SK-N-SH (cell line): ENCODE measurements around the gene VPS50. TPM values are rescaled to one million over a fixed set of nuclear protein-coding genes. Genes with fewer than 3 reads are reported as not detected.
A peak's percentile ranks its signal among the peaks of the same experiment; 100 is the strongest.

Source experiments
- CTCF ChIA-PET: fragments of 300-600, 350-600 bp; formaldehyde crosslinking; extraction: SDS; loops from one replicate; lab custom pipeline; 2021; lab: Yijun Ruan, JAX
- POLR2A ChIA-PET: fragments of 350-600 bp; sonication (Branson Sonifier 250); formaldehyde crosslinking; extraction: SDS; loops from one replicate; lab custom pipeline; 2020; ENCODE audit warnings: antibody characterized with exemption, inconsistent platforms; lab: Yijun Ruan, JAX
- DNase-seq: peaks from one replicate; pipeline ENCODE4 v3.0.0; 2012
- H2AFZ ChIP-seq: fragments of 200-600 bp; sonication (generic); 2 replicates; pipeline ENCODE4 v1.8.1; 2016; ENCODE audit warnings: antibody characterized with exemption, mild to moderate bottlenecking, low read depth
- H3F3A ChIP-seq: fragments of 200-600 bp; sonication (generic); replicated peaks from 2 replicates; pipeline ENCODE3; 2016; ENCODE audit warnings: antibody characterized with exemption, mild to moderate bottlenecking; ENCODE audit not compliant: insufficient read depth
- H3K27ac ChIP-seq, 2 experiments: fragments of 200-500 bp in 1 of 2; fragments of 200-600 bp in 1 of 2; sonication (Bioruptor generic) in 1 of 2; sonication (generic), shearing (Covaris generic) in 1 of 2; 2 replicates each; pipeline versions ENCODE4 v1.5.1 to v1.6.1; 2014 to 2016; ENCODE audit warnings: low read depth in 2 of 2, inconsistent platforms in 1 of 2, low read length in 1 of 2, mild to moderate bottlenecking in 1 of 2, mixed read lengths in 1 of 2
- H3K27me3 ChIP-seq: fragments of 200-600 bp; sonication (generic), shearing (Covaris generic); 2 replicates; pipeline ENCODE4 v1.6.1; 2016; ENCODE audit warnings: mixed run types; ENCODE audit not compliant: insufficient read depth
- H3K36me3 ChIP-seq, 2 experiments: fragments of 200-500 bp in 1 of 2; fragments of 200-600 bp in 1 of 2; sonication (Bioruptor generic) in 1 of 2; sonication (generic) in 1 of 2; replicated peaks in 1 of 2; 2 replicates each; pipeline versions ENCODE3 to v1.5.1; 2014 to 2016; ENCODE audit warnings: low read length in 1 of 2, mild to moderate bottlenecking in 1 of 2; ENCODE audit not compliant: insufficient read depth in 2 of 2, control insufficient read depth in 1 of 2
- H3K4me1 ChIP-seq, 2 experiments: fragments of 200-500 bp in 1 of 2; fragments of 200-600 bp in 1 of 2; sonication (Bioruptor generic) in 1 of 2; sonication (generic), shearing (Covaris generic) in 1 of 2; 2 replicates each; pipeline versions ENCODE4 v1.5.1 to v1.6.1; 2014 to 2016; ENCODE audit warnings: low read depth in 1 of 2, low read length in 1 of 2, mixed run types in 1 of 2; ENCODE audit not compliant: insufficient read depth in 2 of 2, control insufficient read depth in 1 of 2
- H3K4me2 ChIP-seq: fragments of 200-600 bp; sonication (generic), shearing (Covaris generic); 2 replicates; pipeline ENCODE4 v1.6.1; 2017; ENCODE audit warnings: mixed run types
- H3K4me3 ChIP-seq, 2 experiments: fragments of 200-500 bp in 1 of 2; fragments of 200-600 bp in 1 of 2; sonication (Bioruptor generic) in 1 of 2; sonication (generic), shearing (Covaris generic) in 1 of 2; 2 replicates each; pipeline versions ENCODE4 v1.5.1 to v1.8.1; 2014 to 2016; ENCODE audit warnings: low read depth in 2 of 2, inconsistent platforms in 1 of 2, low read length in 1 of 2, mild to moderate bottlenecking in 1 of 2, mixed read lengths in 1 of 2, moderate library complexity in 1 of 2
- H3K79me2 ChIP-seq: fragments of 200-600 bp; sonication (generic); 2 replicates; pipeline ENCODE4 v1.8.1; 2017; ENCODE audit warnings: mild to moderate bottlenecking; ENCODE audit not compliant: insufficient read depth
- H3K9ac ChIP-seq: fragments of 200-600 bp; sonication (generic); 2 replicates; pipeline ENCODE4 v1.6.1; 2017; ENCODE audit warnings: mixed run types
- H3K9me2 ChIP-seq: fragments of 200-600 bp; sonication (generic); 2 replicates; pipeline ENCODE4 v1.6.1; 2017; ENCODE audit warnings: mixed run types
- H3K9me3 ChIP-seq: fragments of 200-600 bp; sonication (generic); 2 replicates; pipeline ENCODE4 v1.6.1; 2017; ENCODE audit warnings: mixed run types, mild to moderate bottlenecking, moderate library complexity
- H4K20me1 ChIP-seq: fragments of 200-600 bp; sonication (generic); 2 replicates; pipeline ENCODE4 v1.6.1; 2017; ENCODE audit warnings: mild to moderate bottlenecking, mixed run types; ENCODE audit not compliant: insufficient read depth
- ELF1 ChIP-seq: IDR thresholded peaks from 2 replicates; pipeline ENCODE4 v1.4.0; 2012
- FOXJ3 ChIP-seq: sonication (generic); formaldehyde crosslinking; IDR thresholded peaks from 2 replicates; pipeline ENCODE4 v1.5.1; 2020; ENCODE audit warnings: mild to moderate bottlenecking, missing genetic modification reagents
- GABPA ChIP-seq: IDR thresholded peaks from 2 replicates; pipeline ENCODE4 v1.4.0; 2012; ENCODE audit warnings: low read depth, mild to moderate bottlenecking
- JUND ChIP-seq: IDR thresholded peaks from 2 replicates; pipeline ENCODE4 v1.4.0; 2012
- MEF2A ChIP-seq: IDR thresholded peaks from 2 replicates; pipeline ENCODE4 v1.4.0; 2012; ENCODE audit warnings: low read depth, borderline replicate concordance
- MXI1 ChIP-seq: IDR thresholded peaks from 2 replicates; pipeline ENCODE4 v1.6.1; 2012; ENCODE audit warnings: mild to moderate bottlenecking, low read depth, low read length, improper control_type of control experiment
- NRF1 ChIP-seq: IDR thresholded peaks from 2 replicates; pipeline ENCODE4 v1.6.1; 2012; ENCODE audit warnings: low read depth, mild to moderate bottlenecking, low read length
- RAD21 ChIP-seq: IDR thresholded peaks from 2 replicates; pipeline ENCODE4 v1.6.1; 2012; ENCODE audit warnings: mild to moderate bottlenecking, low read length
- RFX5 ChIP-seq: IDR thresholded peaks from 2 replicates; pipeline ENCODE4 v1.6.1; 2012; ENCODE audit warnings: mild to moderate bottlenecking, improper control_type of control experiment, low read length
- RXRA ChIP-seq: IDR thresholded peaks from 2 replicates; pipeline ENCODE4 v1.4.0; 2012; ENCODE audit warnings: low read depth, mild to moderate bottlenecking, borderline replicate concordance
- SIN3A ChIP-seq: IDR thresholded peaks from 2 replicates; pipeline ENCODE4 v1.6.1; 2012; ENCODE audit warnings: low read depth, mild to moderate bottlenecking, low read length, moderate library complexity, borderline replicate concordance
- SMC3 ChIP-seq: IDR thresholded peaks from 2 replicates; pipeline ENCODE4 v1.6.1; 2012; ENCODE audit warnings: low read depth, low read length, improper control_type of control experiment
- TCF12 ChIP-seq: IDR thresholded peaks from 2 replicates; pipeline ENCODE4 v1.4.0; 2012
- YY1 ChIP-seq: IDR thresholded peaks from 2 replicates; pipeline ENCODE4 v1.4.0; 2012; ENCODE audit warnings: low read depth, mild to moderate bottlenecking
- WGBS: methylation state at CpG from one replicate; pipeline ENCODE4 v1.1.6; 2017; ENCODE audit warnings: low lambda C conversion rate; 5-methylcytosine and 5-hydroxymethylcytosine counted together
- polyA plus RNA-seq, 3 experiments: library from polyadenylated mRNA; depleted of rRNA; stranded (reverse); fragments of >200 nt; gene quantifications; 2 replicates each; pipeline ENCODE4 v1.2.3, GENCODE V29; 2012
- TF ChIP-seq, protein P1 (sequence below): IDR thresholded peaks from 2 replicates; pipeline ENCODE4; 2012
- TF ChIP-seq, protein P2 (sequence below): fragments of 200-600 bp; sonication (generic); IDR thresholded peaks from 2 replicates; pipeline ENCODE4 v1.6.1; 2017; ENCODE audit warnings: antibody characterized with exemption, mild to moderate bottlenecking, moderate library complexity
- TF ChIP-seq, protein P3 (sequence below): fragments of 150-350 bp; IDR thresholded peaks from 2 replicates; pipeline ENCODE4 v1.6.1; 2016; ENCODE audit warnings: mild to moderate bottlenecking, low read depth, low read length
- TF ChIP-seq, protein P4 (sequence below): fragments of 150-350 bp; IDR thresholded peaks from 2 replicates; pipeline ENCODE4 v1.6.1; 2017; ENCODE audit warnings: antibody characterized with exemption, low read length, low read depth, borderline replicate concordance

VPS50 gene
- polyA plus RNA-seq, 1 of the 3 experiments (the other 2 are of a cell fraction) = 9.1 TPM

DNA sequence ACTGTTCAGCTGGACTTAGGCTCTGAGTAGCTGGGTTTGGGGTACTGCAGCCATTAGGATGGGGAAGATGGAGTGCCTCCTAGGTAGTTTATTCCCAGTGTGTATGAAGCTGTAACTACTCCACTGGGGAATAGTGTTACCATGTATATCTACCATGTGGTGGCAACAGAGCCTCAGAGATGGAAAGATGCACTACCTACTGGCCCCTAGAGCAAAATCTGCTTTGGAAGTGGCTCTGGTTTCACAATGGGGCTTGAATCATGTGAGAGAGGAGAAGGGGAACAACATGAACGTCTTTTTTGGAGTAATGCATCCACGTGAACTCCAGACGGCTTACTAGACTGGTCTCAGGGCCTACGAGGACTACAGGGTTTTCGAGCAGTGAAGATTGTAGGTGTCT lies 175.1 kb downstream of the VPS50 start:
- Histone ChIP-seq H3K9ac (no peak overlapping the region), H3K27ac (no peak overlapping the region), H4K20me1 (no peaks in the 10 kb centered on the region), H2AFZ (no peak overlapping the region), H3K9me3 (peaks cover 7% of the 10 kb centered on the region; the same call in 1 of the 2 replicates), H3K9me2 (no peaks in the 10 kb centered on the region), H3K36me3 (no peaks in the 10 kb centered on the region), H3K79me2 (no peaks in the 10 kb centered on the region), H3K4me1 (peaks cover 0 to 2% of the 10 kb centered on the region in 2 experiments; a peak in 1 of 4 replicates), H3F3A (no peaks in the 10 kb centered on the region), H3K4me3 (no peak overlapping the region), H3K4me2 (no peak overlapping the region)
- CTCF ChIA-PET = interaction anchor here (0.7 to 1.1 kb wide), 3 partner anchors 9 to 144 kb away, joined by 3 to 4 read pairs (median 3); no protein-coding TSS in a partner anchor
- no peak for DNase-seq
- POLR2A ChIA-PET = no interaction called here
- TF ChIP-seq MEF2A = no peak
- peak; percentile 50 for TF ChIP-seq RAD21
- TF ChIP-seq, all 33 proteins: peak for 1
- WGBS = 37% methylated on average over 5 of the region's 5 CpGs
- H3K27me3 ChIP-seq = no peaks in the 10 kb centered on the region

DNA sequence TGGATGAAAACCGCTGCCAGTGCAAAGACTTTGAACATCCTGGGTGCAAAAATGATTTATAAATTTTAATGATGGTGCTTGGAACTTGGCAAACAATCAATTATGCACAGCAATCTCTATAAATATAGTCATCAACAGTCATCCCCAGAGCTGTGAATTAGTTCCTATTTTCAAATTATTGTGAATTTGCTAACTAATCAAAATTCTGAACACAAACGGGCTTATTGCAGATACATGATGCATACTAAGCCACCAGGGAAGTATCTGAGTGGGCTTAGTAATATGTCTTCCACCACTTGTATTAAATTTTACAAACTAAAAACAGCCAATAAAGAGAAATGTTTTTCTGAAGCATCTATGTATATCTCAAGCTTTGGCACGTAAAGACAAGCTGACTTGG lies 177.2 kb downstream of the VPS50 start:
- Histone ChIP-seq H3K36me3 (no peaks in the 10 kb centered on the region), H3K9me2 (no peaks in the 10 kb centered on the region), H3K9me3 (peaks cover 7% of the 10 kb centered on the region; the same call in 1 of the 2 replicates), H4K20me1 (no peaks in the 10 kb centered on the region), H3K9ac (no peak overlapping the region), H2AFZ (no peak overlapping the region), H3K4me3 (no peak overlapping the region), H3K27ac (no peak overlapping the region), H3F3A (no peaks in the 10 kb centered on the region), H3K4me1 (peaks cover 0 to 2% of the 10 kb centered on the region in 2 experiments; a peak in 1 of 4 replicates), H3K79me2 (no peaks in the 10 kb centered on the region), H3K27me3 (no peaks in the 10 kb centered on the region), H3K4me2 (no peak overlapping the region)
- WGBS = 9% methylated on average over 3 of the region's 3 CpGs
- POLR2A ChIA-PET = no interaction called here
- DNase-seq = no peak
- no peak for TF ChIP-seq FOXJ3
- TF ChIP-seq SIN3A = no peak
- TF ChIP-seq GABPA = no peak
- TF ChIP-seq SMC3 = no peak
- TF ChIP-seq RXRA = no peak
- TF ChIP-seq MXI1 = no peak
- TF ChIP-seq, protein P1, sequence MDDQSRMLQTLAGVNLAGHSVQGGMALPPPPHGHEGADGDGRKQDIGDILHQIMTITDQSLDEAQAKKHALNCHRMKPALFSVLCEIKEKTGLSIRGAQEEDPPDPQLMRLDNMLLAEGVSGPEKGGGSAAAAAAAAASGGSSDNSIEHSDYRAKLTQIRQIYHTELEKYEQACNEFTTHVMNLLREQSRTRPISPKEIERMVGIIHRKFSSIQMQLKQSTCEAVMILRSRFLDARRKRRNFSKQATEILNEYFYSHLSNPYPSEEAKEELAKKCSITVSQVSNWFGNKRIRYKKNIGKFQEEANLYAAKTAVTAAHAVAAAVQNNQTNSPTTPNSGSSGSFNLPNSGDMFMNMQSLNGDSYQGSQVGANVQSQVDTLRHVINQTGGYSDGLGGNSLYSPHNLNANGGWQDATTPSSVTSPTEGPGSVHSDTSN = no peak
- TF ChIP-seq, protein P2, sequence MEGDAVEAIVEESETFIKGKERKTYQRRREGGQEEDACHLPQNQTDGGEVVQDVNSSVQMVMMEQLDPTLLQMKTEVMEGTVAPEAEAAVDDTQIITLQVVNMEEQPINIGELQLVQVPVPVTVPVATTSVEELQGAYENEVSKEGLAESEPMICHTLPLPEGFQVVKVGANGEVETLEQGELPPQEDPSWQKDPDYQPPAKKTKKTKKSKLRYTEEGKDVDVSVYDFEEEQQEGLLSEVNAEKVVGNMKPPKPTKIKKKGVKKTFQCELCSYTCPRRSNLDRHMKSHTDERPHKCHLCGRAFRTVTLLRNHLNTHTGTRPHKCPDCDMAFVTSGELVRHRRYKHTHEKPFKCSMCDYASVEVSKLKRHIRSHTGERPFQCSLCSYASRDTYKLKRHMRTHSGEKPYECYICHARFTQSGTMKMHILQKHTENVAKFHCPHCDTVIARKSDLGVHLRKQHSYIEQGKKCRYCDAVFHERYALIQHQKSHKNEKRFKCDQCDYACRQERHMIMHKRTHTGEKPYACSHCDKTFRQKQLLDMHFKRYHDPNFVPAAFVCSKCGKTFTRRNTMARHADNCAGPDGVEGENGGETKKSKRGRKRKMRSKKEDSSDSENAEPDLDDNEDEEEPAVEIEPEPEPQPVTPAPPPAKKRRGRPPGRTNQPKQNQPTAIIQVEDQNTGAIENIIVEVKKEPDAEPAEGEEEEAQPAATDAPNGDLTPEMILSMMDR = no peak
- TF ChIP-seq YY1 = no peak
- TF ChIP-seq RAD21 = no peak
- TF ChIP-seq, protein P3, sequence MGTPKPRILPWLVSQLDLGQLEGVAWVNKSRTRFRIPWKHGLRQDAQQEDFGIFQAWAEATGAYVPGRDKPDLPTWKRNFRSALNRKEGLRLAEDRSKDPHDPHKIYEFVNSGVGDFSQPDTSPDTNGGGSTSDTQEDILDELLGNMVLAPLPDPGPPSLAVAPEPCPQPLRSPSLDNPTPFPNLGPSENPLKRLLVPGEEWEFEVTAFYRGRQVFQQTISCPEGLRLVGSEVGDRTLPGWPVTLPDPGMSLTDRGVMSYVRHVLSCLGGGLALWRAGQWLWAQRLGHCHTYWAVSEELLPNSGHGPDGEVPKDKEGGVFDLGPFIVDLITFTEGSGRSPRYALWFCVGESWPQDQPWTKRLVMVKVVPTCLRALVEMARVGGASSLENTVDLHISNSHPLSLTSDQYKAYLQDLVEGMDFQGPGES = no peak
- TF ChIP-seq ELF1 = no peak
- no peak for TF ChIP-seq RFX5
- TF ChIP-seq, protein P4, sequence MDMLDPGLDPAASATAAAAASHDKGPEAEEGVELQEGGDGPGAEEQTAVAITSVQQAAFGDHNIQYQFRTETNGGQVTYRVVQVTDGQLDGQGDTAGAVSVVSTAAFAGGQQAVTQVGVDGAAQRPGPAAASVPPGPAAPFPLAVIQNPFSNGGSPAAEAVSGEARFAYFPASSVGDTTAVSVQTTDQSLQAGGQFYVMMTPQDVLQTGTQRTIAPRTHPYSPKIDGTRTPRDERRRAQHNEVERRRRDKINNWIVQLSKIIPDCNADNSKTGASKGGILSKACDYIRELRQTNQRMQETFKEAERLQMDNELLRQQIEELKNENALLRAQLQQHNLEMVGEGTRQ = no peak
- TF ChIP-seq TCF12 = no peak
- TF ChIP-seq JUND = no peak
- TF ChIP-seq NRF1 = no peak
- CTCF ChIA-PET = interaction anchor here (0.6 to 1.0 kb wide), 4 partner anchors 22 to 181 kb away, joined by 3 read pairs; no protein-coding TSS in a partner anchor
